ENCODE data around the gene CTPS1.

GRCh38 chr1:40958210-40958609, 21.3 kb upstream of the CTPS1 start:
- TF ChIP-seq POLR2A (IDR thresholded peaks at IDR 0.05): no peak
- TF ChIP-seq POLR2AphosphoS5 (IDR thresholded peaks at IDR 0.05): no peak
- TF ChIP-seq CTCF (IDR thresholded peaks at IDR 0.05): no peak
